ENCODE data around the gene PLB1. TPM values are rescaled to one million over a fixed set of nuclear protein-coding genes. Genes with fewer than 3 reads are reported as not detected.

PLB1 gene
- polyA plus RNA-seq, 1 donor from 2014 or later = 2.8 TPM

- Histone ChIP-seq H3K9ac (ENCODE audit: low read length) (no peak overlapping the region), H3K27ac (ENCODE audit: low read length) (no peak overlapping the region), H3K36me3 (ENCODE audit: insufficient read depth, low read length) (no peaks in the 10 kb centered on the region), H3K9me2 (ENCODE audit: insufficient read depth, low read length) (no peaks in the 10 kb centered on the region), H3K79me2 (replicated peaks; ENCODE audit: insufficient read depth, low read length) (no peaks in the 10 kb centered on the region), H4K20me1 (ENCODE audit: insufficient read depth) (no peaks in the 10 kb centered on the region), H3K4me3 (ENCODE audit: low read length) (no peak overlapping the region), H3K4me2 (ENCODE audit: low read length) (no peak overlapping the region), H3F3A (ENCODE audit: insufficient read depth, low read length, poor library complexity, severe bottlenecking) (no peaks in the 10 kb centered on the region), H2AFZ (ENCODE audit: low read depth, low read length) (no peak overlapping the region), H3K27me3 (ENCODE audit: insufficient read depth, low read depth, low read length) (no peaks in the 10 kb centered on the region), H3K9me3 (ENCODE audit: low read length) (no peaks in the 10 kb centered on the region)
- TF ChIP-seq, protein P1, sequence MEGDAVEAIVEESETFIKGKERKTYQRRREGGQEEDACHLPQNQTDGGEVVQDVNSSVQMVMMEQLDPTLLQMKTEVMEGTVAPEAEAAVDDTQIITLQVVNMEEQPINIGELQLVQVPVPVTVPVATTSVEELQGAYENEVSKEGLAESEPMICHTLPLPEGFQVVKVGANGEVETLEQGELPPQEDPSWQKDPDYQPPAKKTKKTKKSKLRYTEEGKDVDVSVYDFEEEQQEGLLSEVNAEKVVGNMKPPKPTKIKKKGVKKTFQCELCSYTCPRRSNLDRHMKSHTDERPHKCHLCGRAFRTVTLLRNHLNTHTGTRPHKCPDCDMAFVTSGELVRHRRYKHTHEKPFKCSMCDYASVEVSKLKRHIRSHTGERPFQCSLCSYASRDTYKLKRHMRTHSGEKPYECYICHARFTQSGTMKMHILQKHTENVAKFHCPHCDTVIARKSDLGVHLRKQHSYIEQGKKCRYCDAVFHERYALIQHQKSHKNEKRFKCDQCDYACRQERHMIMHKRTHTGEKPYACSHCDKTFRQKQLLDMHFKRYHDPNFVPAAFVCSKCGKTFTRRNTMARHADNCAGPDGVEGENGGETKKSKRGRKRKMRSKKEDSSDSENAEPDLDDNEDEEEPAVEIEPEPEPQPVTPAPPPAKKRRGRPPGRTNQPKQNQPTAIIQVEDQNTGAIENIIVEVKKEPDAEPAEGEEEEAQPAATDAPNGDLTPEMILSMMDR (IDR thresholded peaks at IDR 0.05; ENCODE audit: poor library complexity, severe bottlenecking) = no peak
- TF ChIP-seq SMC3 (conservative IDR thresholded peaks at IDR 0.05; ENCODE audit: poor library complexity) (no peak), MXI1 (conservative IDR thresholded peaks at IDR 0.05; ENCODE audit: poor library complexity, severe bottlenecking) (no peak), EP300 (conservative IDR thresholded peaks at IDR 0.05; ENCODE audit: poor library complexity, severe bottlenecking) (no peak), POLR2AphosphoS5 (IDR thresholded peaks at IDR 0.05) (no peak)
- TF ChIP-seq, protein P2, sequence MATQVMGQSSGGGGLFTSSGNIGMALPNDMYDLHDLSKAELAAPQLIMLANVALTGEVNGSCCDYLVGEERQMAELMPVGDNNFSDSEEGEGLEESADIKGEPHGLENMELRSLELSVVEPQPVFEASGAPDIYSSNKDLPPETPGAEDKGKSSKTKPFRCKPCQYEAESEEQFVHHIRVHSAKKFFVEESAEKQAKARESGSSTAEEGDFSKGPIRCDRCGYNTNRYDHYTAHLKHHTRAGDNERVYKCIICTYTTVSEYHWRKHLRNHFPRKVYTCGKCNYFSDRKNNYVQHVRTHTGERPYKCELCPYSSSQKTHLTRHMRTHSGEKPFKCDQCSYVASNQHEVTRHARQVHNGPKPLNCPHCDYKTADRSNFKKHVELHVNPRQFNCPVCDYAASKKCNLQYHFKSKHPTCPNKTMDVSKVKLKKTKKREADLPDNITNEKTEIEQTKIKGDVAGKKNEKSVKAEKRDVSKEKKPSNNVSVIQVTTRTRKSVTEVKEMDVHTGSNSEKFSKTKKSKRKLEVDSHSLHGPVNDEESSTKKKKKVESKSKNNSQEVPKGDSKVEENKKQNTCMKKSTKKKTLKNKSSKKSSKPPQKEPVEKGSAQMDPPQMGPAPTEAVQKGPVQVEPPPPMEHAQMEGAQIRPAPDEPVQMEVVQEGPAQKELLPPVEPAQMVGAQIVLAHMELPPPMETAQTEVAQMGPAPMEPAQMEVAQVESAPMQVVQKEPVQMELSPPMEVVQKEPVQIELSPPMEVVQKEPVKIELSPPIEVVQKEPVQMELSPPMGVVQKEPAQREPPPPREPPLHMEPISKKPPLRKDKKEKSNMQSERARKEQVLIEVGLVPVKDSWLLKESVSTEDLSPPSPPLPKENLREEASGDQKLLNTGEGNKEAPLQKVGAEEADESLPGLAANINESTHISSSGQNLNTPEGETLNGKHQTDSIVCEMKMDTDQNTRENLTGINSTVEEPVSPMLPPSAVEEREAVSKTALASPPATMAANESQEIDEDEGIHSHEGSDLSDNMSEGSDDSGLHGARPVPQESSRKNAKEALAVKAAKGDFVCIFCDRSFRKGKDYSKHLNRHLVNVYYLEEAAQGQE (IDR thresholded peaks at IDR 0.05; ENCODE audit: borderline replicate concordance) = no peak
Observed at GRCh38 chr2:28687171-28687570, 191.3 kb downstream of the PLB1 start.

GRCh38 chr2:28687640-28688385 lies 192.0 kb downstream of the PLB1 start:
- Histone ChIP-seq H3K9me3 (ENCODE audit: low read length) (no peaks in the 10 kb centered on the region), H3K4me2 (ENCODE audit: low read length) (no peak overlapping the region), H3K27me3 (ENCODE audit: insufficient read depth, low read depth, low read length) (no peaks in the 10 kb centered on the region), H3K4me3 (ENCODE audit: low read length) (no peak overlapping the region), H2AFZ (ENCODE audit: low read depth, low read length) (no peak overlapping the region), H4K20me1 (ENCODE audit: insufficient read depth) (no peaks in the 10 kb centered on the region), H3K36me3 (ENCODE audit: insufficient read depth, low read length) (no peaks in the 10 kb centered on the region), H3K79me2 (replicated peaks; ENCODE audit: insufficient read depth, low read length) (no peaks in the 10 kb centered on the region), H3F3A (ENCODE audit: insufficient read depth, low read length, poor library complexity, severe bottlenecking) (no peaks in the 10 kb centered on the region), H3K9me2 (ENCODE audit: insufficient read depth, low read length) (no peaks in the 10 kb centered on the region), H3K9ac (ENCODE audit: low read length) (no peak overlapping the region), H3K27ac (ENCODE audit: low read length) (no peak overlapping the region)
- TF ChIP-seq MXI1 (conservative IDR thresholded peaks at IDR 0.05; ENCODE audit: poor library complexity, severe bottlenecking) (no peak), RAD21 (conservative IDR thresholded peaks at IDR 0.05) (no peak), POLR2AphosphoS5 (IDR thresholded peaks at IDR 0.05) (no peak), SMC3 (conservative IDR thresholded peaks at IDR 0.05; ENCODE audit: poor library complexity) (no peak), TAF1 (IDR thresholded peaks at IDR 0.05; ENCODE audit: low read depth) (no peak), EP300 (conservative IDR thresholded peaks at IDR 0.05; ENCODE audit: poor library complexity, severe bottlenecking) (no peak), EZH2 (IDR thresholded peaks at IDR 0.05; ENCODE audit: borderline replicate concordance, insufficient read depth, low read length, poor library complexity, severe bottlenecking) (no peak)
- TF ChIP-seq, protein P1 (IDR thresholded peaks at IDR 0.05; ENCODE audit: poor library complexity, severe bottlenecking) = no peak
- TF ChIP-seq, protein P2 (IDR thresholded peaks at IDR 0.05; ENCODE audit: borderline replicate concordance) = no peak

All from neural cell (in vitro differentiated cells).